Trophoblast cell (in vitro differentiated cells and primary cell): Measurements from ENCODE around the gene LRBA.

ENCODE experiments used
- DNase-seq, 2 donors: peaks; one replicate each; pipeline ENCODE4 v3.0.0-alpha.2; 2016
- H2AFZ ChIP-seq: 2 replicates; pipeline ENCODE4 v1.6.1; 2013; ENCODE audit warnings: low read length, moderate library complexity, mild to moderate bottlenecking; ENCODE audit not compliant: insufficient read depth, poor library complexity
- H2AK5ac ChIP-seq: 2 replicates; pipeline ENCODE4 v1.6.1; 2013; ENCODE audit warnings: mild to moderate bottlenecking, low read length
- H2BK120ac ChIP-seq: 2 replicates; pipeline ENCODE4 v1.6.1; 2013; ENCODE audit warnings: low read length, mild to moderate bottlenecking, moderate library complexity; ENCODE audit not compliant: insufficient read depth, poor library complexity
- H2BK12ac ChIP-seq: 2 replicates; pipeline ENCODE4 v1.6.1; 2013; ENCODE audit warnings: mild to moderate bottlenecking, low read length, moderate library complexity
- H2BK5ac ChIP-seq: 2 replicates; pipeline ENCODE4 v1.6.1; 2013; ENCODE audit warnings: low read length, low read depth, moderate library complexity, mild to moderate bottlenecking; ENCODE audit not compliant: poor library complexity
- H3K14ac ChIP-seq: 2 replicates; pipeline ENCODE4 v1.6.1; 2013; ENCODE audit warnings: mild to moderate bottlenecking, low read length
- H3K18ac ChIP-seq: 2 replicates; pipeline ENCODE4 v1.6.1; 2013; ENCODE audit warnings: mild to moderate bottlenecking, low read length
- H3K23ac ChIP-seq: 2 replicates; pipeline ENCODE4 v1.6.1; 2013; ENCODE audit warnings: low read length
- H3K27ac ChIP-seq: 2 replicates; pipeline ENCODE4 v1.5.1; 2013; ENCODE audit warnings: low read depth, mild to moderate bottlenecking, inconsistent platforms, low read length, moderate library complexity
- H3K27me3 ChIP-seq: 2 replicates; pipeline ENCODE4 v1.6.1; 2013; ENCODE audit warnings: inconsistent platforms, mild to moderate bottlenecking, low read length, moderate library complexity; ENCODE audit not compliant: insufficient read depth
- H3K36me3 ChIP-seq, 2 experiments: 1 replicate in 1 of 2; 2 replicates in 1 of 2; pipeline ENCODE4 v1.6.1; 2013; ENCODE audit warnings: low read length in 2 of 2, mild to moderate bottlenecking in 2 of 2, moderate library complexity in 1 of 2; ENCODE audit not compliant: insufficient read depth in 2 of 2, control insufficient read depth in 1 of 2
- H3K4ac ChIP-seq: 2 replicates; pipeline ENCODE4 v1.6.1; 2013; ENCODE audit warnings: low read depth, mild to moderate bottlenecking, low read length, moderate library complexity
- H3K4me1 ChIP-seq, 2 experiments: 1 replicate in 1 of 2; 2 replicates in 1 of 2; pipeline ENCODE4 v1.6.1; 2013; ENCODE audit warnings: low read length in 2 of 2, mild to moderate bottlenecking in 2 of 2, moderate library complexity in 1 of 2; ENCODE audit not compliant: insufficient read depth in 2 of 2, control insufficient read depth in 1 of 2
- H3K4me2 ChIP-seq: 2 replicates; pipeline ENCODE4 v1.6.1; 2013; ENCODE audit warnings: inconsistent platforms, mild to moderate bottlenecking, low read length, moderate library complexity
- H3K4me3 ChIP-seq: 2 replicates; pipeline ENCODE4 v1.5.1; 2013; ENCODE audit warnings: mild to moderate bottlenecking, low read depth, low read length, inconsistent platforms
- H3K79me1 ChIP-seq: one replicate; pipeline ENCODE4 v1.6.1; 2013; ENCODE audit warnings: low read length
- H3K79me2 ChIP-seq: 2 replicates; pipeline ENCODE4 v1.6.1; 2013; ENCODE audit warnings: low read length, mild to moderate bottlenecking; ENCODE audit not compliant: control insufficient read depth, insufficient read depth, poor library complexity
- H3K9ac ChIP-seq: 2 replicates; pipeline ENCODE4 v1.6.1; 2013; ENCODE audit warnings: mild to moderate bottlenecking, low read length
- H3K9me3 ChIP-seq: 2 replicates; pipeline ENCODE4 v1.6.1; 2013; ENCODE audit warnings: low read depth, mild to moderate bottlenecking, control low read depth, inconsistent platforms, low read length; ENCODE audit not compliant: insufficient read depth
- H4K12ac ChIP-seq: 2 replicates; pipeline ENCODE4 v1.6.1; 2013; ENCODE audit warnings: low read depth, mild to moderate bottlenecking, low read length, moderate library complexity
- H4K8ac ChIP-seq: 2 replicates; pipeline ENCODE4 v1.6.1; 2013; ENCODE audit warnings: low read depth, mild to moderate bottlenecking, low read length, moderate library complexity
- H4K91ac ChIP-seq: one replicate; pipeline ENCODE4 v1.6.1; 2013; ENCODE audit warnings: low read depth, mild to moderate bottlenecking, low read length, moderate library complexity
- WGBS: extraction: QIAGEN DNeasy Blood & Tissue Kit; methylation state at CpG from one replicate; pipeline ENCODE4 v1.1.7; 2013; ENCODE audit warnings: missing lambda C conversion rate; ENCODE audit not compliant: insufficient read length, insufficient coverage; ENCODE audit errors: extremely low coverage; 5-methylcytosine and 5-hydroxymethylcytosine counted together

The LRBA gene

DNA sequence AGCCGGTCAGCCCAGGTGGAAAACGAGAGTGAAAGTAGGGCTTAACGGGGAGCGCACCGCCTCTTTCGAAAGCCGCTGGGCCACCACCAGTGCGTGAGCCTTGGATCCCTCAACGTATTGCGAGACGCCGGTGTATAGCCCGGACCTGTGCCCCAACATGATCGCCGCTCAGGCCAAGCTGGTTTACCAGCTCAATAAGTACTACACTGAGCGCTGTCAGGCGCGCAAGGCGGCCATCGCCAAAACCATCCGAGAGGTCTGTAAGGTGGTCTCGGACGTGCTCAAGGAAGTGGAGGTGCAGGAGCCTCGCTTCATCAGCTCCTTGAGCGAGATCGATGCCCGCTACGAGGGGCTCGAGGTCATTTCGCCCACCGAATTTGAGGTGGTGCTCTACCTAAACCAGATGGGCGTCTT, 432.2 kb downstream of the LRBA start:
- Histone ChIP-seq H3K23ac (no peak overlapping the region), H4K12ac (no peak overlapping the region), H3K4ac (no peak overlapping the region), H3K27me3 (peaks cover 19% of the 10 kb centered on the region), H2AK5ac (no peak overlapping the region), H4K91ac (no peak overlapping the region), H2BK5ac (no peak overlapping the region), H3K9ac (no peak overlapping the region), H3K14ac (no peak overlapping the region), H3K4me1 (peaks cover 8 to 17% of the 10 kb centered on the region in 2 experiments), H3K18ac (no peak overlapping the region), H3K27ac (no peak overlapping the region), H3K79me2 (no peaks in the 10 kb centered on the region), H2BK12ac (no peak overlapping the region), H3K4me2 (peak overlapping the region; percentile 82), H4K8ac (no peak overlapping the region), H3K36me3 (no peaks in the 10 kb centered on the region), H3K4me3 (peak overlapping the region; percentile 52), H3K79me1 (no peaks in the 10 kb centered on the region), H3K9me3 (no peaks in the 10 kb centered on the region), H2AFZ (no peak overlapping the region), H2BK120ac (no peak overlapping the region)
- DNase-seq = no peak
- WGBS = no CpG with 5 or more reads among the region's 32 CpGs

GRCh38 chr4:150582146-150582872, 432.8 kb downstream of the LRBA start, which contains the start of gene MAB21L2:
Gene MAB21L2, plus strand, starts transcription at chr4:150582151. Its CDS starts 879 bp downstream, at chr4:150583030.
- Histone ChIP-seq H2AFZ (no peak within 1 kb of the TSS), H3K23ac (no peak within 1 kb of the TSS), H4K12ac (no peak within 1 kb of the TSS), H3K4me2 (peak within 1 kb of the TSS; percentile 82), H3K79me2 (no peaks in the 10 kb centered on the region), H3K9me3 (no peaks in the 10 kb centered on the region), H2BK12ac (no peak within 1 kb of the TSS), H3K36me3 (no peaks in the 10 kb centered on the region), H3K4me3 (peak within 1 kb of the TSS; percentile 52), H4K8ac (no peak within 1 kb of the TSS), H2BK120ac (no peak within 1 kb of the TSS), H4K91ac (no peak within 1 kb of the TSS), H2AK5ac (no peak within 1 kb of the TSS), H3K79me1 (no peaks in the 10 kb centered on the region), H3K9ac (no peak within 1 kb of the TSS), H3K14ac (no peak within 1 kb of the TSS), H3K4ac (no peak within 1 kb of the TSS), H3K18ac (no peak within 1 kb of the TSS), H3K27me3 (peaks cover 19% of the 10 kb centered on the region), H3K4me1 (peaks cover 8 to 17% of the 10 kb centered on the region in 2 experiments), H3K27ac (no peak within 1 kb of the TSS), H2BK5ac (no peak within 1 kb of the TSS)
- DNase-seq = no peak
- no CpG with 5 or more reads among the region's 27 CpGs for WGBS

GRCh38 chr4:150581641-150582051, 433.4 kb downstream of the LRBA start:
- DNase-seq = no peak
- no peak overlapping the region for H4K8ac ChIP-seq

DNA sequence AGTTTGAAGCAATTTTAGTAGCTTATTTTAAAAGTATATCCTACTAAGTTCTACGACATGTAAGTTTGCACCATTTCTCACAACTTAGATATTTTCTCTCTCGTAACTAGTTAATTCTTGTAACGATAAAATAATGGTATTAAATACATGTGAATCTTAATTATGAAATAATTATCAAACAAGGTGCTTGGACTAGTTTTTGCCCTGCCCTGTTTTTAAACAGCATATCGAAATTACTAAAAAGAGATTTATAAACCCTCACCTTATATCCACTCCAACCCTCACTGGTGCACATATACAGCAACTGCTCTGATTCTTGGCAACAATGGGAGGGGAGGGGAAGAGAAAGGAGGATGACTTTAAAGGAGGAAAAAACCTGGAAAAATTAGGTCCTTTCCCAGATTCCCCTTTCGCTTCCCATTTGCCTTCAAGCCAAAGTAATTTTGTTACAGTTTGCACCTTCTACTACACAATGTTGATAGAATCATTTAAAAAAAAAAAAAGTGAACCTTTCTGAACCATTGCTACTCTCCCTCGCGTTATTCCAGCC, 434.0 kb downstream of the LRBA start:
- Histone ChIP-seq H3K27me3 (peaks cover 19% of the 10 kb centered on the region), H2BK120ac (no peak overlapping the region), H3K18ac (no peak overlapping the region), H3K4me2 (peak overlapping the region; percentile 67), H3K4me3 (no peak overlapping the region), H3K79me2 (no peaks in the 10 kb centered on the region), H3K79me1 (no peaks in the 10 kb centered on the region), H4K91ac (no peak overlapping the region), H3K4me1 (peaks cover 8 to 17% of the 10 kb centered on the region in 2 experiments), H3K9me3 (no peaks in the 10 kb centered on the region), H2AFZ (no peak overlapping the region), H2BK12ac (no peak overlapping the region), H4K12ac (no peak overlapping the region), H4K8ac (no peak overlapping the region), H2AK5ac (no peak overlapping the region), H3K27ac (no peak overlapping the region), H3K14ac (no peak overlapping the region), H3K23ac (no peak overlapping the region), H3K4ac (no peak overlapping the region), H3K9ac (no peak overlapping the region), H2BK5ac (no peak overlapping the region), H3K36me3 (no peaks in the 10 kb centered on the region)
- DNase-seq = no peak
- WGBS = no CpG with 5 or more reads among the region's 7 CpGs

More at GRCh38 chr4:150581641-150582051, 433.4 kb downstream of the LRBA start:
- Histone ChIP-seq H3K9ac (no peak overlapping the region), H3K79me1 (no peaks in the 10 kb centered on the region), H3K4me1 (peaks cover 8 to 17% of the 10 kb centered on the region in 2 experiments), H3K4me3 (no peak overlapping the region), H4K12ac (no peak overlapping the region), H3K4ac (no peak overlapping the region), H4K91ac (no peak overlapping the region), H2BK5ac (no peak overlapping the region), H3K14ac (no peak overlapping the region), H3K23ac (no peak overlapping the region), H2AK5ac (no peak overlapping the region), H3K27me3 (peaks cover 19% of the 10 kb centered on the region), H3K36me3 (no peaks in the 10 kb centered on the region), H3K18ac (no peak overlapping the region), H3K9me3 (no peaks in the 10 kb centered on the region), H2AFZ (no peak overlapping the region), H3K27ac (no peak overlapping the region), H3K4me2 (peak overlapping the region; percentile 67), H2BK12ac (no peak overlapping the region), H2BK120ac (no peak overlapping the region), H3K79me2 (no peaks in the 10 kb centered on the region)
- no CpG with 5 or more reads among the region's 13 CpGs for WGBS
